HL-60/S4 (cell line): Measurements from ENCODE around the gene ZFP14.
"Not testable (repeated sequence)": the region's sequence is repeated elsewhere in the genome, so short reads cannot be mapped to it uniquely, and the experiment has no call there.

ENCODE experiments used
- in situ Hi-C: fragments of 300-500 bp; cut with MboI; formaldehyde crosslinking; loops from 2 replicates; pipeline ENCODE4 v1.14.3; 2022; ENCODE audit warnings: low sequenced_read_pairs

The ZFP14 gene

DNA sequence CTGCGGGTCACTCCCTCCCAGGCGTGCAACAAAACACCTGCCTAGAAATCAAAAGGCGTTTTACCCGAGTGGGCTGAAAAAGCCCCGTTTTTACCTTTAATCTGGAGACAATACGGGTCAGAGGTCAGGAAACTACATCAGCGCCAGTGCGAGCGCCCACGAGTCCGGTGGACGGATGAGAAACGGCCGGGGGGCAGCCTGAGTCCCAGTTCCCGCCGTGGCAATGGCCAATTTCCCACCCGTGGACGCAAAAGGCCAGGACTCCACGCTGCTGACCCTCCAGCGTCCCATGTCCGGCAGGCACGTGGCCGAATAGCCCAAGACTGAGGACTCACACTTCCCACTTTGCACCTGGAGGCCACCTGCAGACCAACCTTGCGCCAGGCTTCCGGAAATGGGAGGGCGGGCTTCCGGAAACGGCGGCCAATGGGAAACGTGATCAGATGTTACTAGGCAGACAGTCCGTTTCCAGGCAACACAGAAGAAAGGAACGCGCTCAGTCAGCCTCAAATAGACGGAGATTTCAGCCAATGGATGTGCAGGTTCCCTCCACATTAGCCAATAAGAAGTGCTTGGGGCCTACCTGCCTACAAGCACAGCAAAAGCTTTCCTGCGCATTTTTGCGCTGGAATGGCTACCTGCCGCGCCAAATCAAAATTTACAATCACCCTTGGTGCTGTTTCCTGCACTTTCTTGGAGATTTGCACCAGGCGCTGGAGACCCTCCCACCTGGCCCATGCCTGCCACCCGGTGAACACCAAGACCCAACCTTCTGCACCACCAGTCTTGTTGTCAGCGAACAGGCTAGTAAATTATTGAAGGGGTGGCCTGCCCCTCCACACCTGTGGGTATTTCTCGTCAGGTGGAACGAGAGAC is 47.4 kb downstream of the ZFP14 start:
- in situ Hi-C loops, result no loop called here

DNA sequence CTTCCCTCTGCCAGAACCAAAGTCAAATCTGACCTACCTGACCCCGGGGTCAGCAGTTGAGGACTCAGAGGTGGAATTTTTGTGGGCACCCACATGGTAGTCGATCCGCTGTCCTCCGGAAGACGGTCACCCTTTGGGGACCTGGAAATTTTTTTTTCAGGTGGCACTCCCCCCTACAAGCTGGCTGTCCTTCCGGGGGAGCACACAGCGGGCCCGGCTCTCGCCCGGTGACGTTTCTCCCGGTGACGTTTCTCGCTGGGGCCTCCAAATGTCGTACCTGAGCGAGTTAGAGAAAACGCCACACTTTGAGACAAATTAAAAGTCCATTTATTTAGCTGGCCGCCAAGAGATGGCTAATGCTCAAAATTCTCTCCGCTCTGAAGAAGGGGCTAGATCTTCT is 48.8 kb downstream of the ZFP14 start:
- in situ Hi-C loops, result no loop called here

DNA sequence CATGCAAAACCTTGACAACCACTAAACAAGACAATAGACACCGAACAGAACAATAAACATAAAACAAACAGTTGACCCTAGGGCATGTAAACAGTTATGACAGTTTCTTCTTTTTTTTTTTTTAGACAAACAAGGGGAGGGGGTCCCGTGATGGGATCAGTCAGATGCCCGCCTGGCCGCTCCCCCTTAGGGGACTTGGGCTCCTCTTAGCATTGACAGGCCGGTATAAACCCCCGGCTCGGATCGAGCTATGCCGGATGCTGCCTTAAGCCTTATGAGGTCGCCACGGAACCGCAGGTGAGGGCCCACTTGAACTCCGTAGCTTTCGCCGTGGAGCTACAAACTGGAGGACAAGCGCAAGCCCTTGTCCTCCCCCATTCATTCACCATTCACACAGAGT is 49.5 kb downstream of the ZFP14 start:
- in situ Hi-C loops, result not testable (repeated sequence)

DNA sequence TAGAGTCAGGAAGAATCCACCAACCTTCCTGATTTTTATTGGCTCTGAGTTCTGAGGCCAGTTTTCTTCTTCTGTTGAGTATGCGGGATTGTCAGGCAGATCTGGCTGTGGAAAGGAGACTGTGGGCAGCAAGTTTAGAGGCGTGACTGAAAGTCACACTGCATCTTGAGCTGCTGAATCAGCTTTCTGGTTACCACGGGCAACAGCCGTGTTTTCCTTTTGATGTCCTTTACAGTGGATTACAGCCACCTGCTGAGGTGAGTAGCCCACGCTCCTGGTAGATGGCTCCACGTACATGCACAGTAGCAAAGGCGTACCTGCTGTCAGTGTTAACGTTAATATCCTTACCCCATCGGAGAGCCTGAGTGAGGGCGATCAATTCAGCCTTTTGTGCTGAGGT is 52.4 kb downstream of the ZFP14 start:
- in situ Hi-C loops, result not testable (repeated sequence)

DNA sequence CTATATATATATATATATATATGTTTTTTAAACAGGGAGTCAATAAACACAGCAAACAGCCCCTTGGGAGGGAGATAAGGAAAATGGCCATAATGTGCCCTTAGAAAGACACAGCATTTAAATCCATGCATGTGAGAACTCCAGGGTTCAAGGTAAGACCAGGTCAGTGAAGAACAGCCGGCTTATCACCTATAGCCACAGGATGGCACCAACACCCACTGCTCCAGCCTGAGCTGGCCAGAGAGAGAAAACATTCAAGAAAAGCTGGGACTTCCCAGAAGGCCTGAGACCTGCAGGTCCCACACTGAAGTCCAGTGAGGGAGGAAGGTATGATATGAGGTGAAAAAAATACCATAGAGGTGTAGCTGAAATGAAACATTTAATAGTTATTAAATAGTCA is 63.8 kb downstream of the ZFP14 start:
- in situ Hi-C loops, result not testable (repeated sequence)

DNA sequence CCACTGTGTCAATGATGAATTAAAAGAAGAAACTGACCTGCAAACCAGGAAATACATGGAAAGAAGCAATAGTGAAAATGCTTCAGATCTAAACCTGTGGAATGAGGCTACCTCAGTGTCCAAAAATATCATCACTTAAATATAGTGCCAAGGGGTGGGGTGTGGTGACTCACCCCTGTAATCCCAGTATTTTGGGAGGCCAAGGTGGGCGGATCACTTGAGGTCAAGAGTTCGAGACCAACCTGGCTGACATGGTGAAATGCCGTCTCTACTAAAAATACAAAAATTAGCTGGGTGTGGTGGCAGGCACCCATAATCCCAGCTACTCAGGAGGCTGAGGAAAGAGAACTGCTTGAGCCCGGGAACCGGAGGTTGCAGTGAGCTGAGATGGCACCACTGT is 64.9 kb downstream of the ZFP14 start:
- in situ Hi-C loops, result not testable (repeated sequence)

DNA sequence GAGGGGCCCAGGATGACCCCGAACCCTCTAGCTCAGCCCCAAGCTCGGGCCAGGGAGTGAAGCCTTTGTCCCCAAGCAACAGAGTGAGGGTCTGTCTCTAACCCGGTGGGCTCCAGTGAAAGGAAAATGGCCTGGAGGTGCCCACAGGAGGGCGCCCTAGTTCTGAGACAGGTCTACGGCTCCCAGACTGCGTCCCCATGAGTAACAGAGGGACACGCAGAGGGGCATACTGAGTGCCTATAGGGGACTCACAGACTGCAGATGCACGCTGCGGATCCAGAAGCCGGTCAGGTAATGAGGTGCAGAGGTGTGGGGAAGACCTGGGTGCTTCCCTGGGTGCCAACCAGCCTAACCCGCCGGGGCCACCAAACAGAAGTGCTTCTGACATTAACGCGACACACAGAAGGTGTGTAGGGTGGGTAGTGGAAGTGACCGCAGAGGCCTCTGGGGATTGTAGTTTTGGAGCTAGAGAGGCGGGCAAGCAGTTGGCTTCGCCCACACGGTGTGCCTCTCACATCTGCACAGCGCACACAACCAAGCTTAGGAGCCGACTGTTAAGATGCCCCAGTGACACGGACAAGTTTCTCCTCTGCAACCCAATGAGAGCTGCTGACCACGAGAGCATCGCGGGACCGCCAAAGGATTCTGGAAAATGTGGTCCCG is 67.8 kb downstream of the ZFP14 start:
- in situ Hi-C loops, result not testable (repeated sequence)

DNA sequence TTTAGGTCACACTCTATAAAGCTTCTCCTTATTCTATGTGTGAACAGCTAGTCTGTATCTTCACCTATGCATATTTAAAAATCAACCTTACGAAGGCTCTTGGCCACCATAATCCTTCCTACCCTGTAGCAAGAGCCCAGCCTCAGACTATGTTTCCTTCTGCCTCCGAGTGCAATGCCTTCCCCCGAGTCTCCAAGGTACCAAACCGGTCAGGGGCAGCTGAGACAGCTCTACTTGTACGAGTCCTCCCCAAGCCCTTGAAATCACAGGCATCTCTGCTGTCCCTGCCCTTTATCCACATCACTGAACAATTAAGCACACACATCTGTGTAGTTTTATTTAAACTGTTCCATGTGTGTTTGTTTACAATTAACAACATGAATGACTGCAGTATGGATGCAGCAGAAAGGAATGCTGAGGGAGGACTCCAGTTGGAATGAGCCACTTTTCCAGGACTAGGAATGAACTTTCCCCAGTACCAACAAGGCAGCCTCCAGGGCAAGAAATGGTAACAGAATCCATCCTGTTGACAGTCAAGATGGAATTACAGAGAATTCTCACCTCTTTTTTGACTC is 68.5 kb downstream of the ZFP14 start:
- in situ Hi-C loops, result not testable (repeated sequence)

DNA sequence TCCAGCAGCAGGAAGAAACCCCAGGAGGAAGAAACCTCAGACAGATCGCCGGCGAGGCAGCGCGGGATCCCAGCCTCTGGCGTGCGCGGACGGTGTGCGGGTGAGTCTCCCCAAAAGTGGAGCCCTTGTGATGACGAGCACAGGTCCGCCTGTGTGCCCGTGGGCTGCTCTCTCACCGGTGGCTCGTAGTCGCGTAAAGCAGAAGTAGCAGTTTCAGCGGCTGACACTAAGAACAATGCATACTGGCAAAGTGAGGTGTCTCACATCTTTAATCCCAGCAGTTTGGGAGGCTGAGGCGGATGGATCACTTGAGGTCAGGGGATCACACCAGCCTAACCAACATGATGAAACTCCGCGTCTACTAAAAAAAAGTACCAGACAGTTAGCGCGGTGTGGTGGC is 69.2 kb downstream of the ZFP14 start:
- in situ Hi-C loops, result not testable (repeated sequence)

DNA sequence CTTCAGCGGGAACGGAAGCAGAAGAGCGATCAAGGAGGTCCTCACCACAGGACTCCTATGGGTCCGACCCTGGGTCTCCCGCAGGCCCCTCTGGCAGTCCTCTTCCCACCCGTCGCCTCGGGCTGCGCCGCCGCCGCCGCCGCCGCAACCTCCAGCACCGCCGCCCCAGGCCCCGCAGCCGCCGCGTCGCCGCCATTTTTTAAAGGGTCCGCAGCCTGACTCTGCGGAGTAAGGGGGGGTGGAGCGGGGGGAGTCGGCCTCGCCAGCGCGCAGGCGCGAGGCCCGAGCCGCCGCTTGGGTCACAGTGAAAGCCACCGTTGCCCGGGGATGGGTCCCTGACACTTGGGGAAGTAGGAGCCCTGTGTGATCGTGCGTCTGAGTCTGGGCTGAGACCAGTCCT is 69.7 kb downstream of the ZFP14 start:
- in situ Hi-C loops, result not testable (repeated sequence)

DNA sequence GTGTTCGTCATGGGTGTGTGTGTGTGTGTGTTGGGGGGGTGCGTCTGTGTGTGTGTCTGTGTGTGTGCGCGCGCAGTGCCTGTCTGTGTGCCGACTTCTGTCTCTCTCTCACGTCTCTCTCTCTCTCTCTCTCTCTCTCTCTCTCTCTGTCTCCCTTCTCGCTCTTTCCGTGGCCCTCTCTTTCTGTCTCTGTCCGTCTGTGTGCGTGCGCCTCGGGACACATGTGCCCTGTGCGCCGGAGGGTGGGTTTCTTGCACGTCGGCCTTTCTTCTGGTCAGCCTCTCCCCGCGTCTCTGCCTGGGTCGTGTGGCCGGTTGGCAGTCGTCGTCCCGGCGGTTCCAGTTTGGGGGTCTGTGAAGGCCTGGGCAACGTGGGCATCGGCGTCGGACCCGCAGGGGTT is 86.7 kb downstream of the ZFP14 start:
- in situ Hi-C loops, result not testable (repeated sequence)
